ENCODE measurements around the gene FABP7. TPM values are rescaled to one million over a fixed set of nuclear protein-coding genes. Genes with fewer than 3 reads are reported as not detected.

FABP7 gene
- total and polyA plus RNA-seq, 2 donors from 2014 or later, result not detected

GRCh38 chr6:122808121-122808885, 28.8 kb downstream of the FABP7 start:
- Histone ChIP-seq H3K27me3 (ENCODE audit: control insufficient read depth, insufficient read depth, low read length) (no peaks in the 10 kb centered on the region), H3K36me3 (ENCODE audit: control insufficient read depth in 2 of 3, insufficient read depth in 3 of 3, low read length in 3 of 3) (no peaks in the 10 kb centered on the region), H3K9me3 (ENCODE audit: control insufficient read depth in 2 of 3, insufficient read depth in 1 of 3, low read length in 3 of 3) (no peaks in the 10 kb centered on the region), H3K9ac (ENCODE audit: low read length in 3 of 3) (no peak overlapping the region), H3K4me3 (ENCODE audit: low read length in 3 of 3) (no peak overlapping the region), H3K27ac (ENCODE audit: low read depth in 2 of 2, low read length in 2 of 2) (no peak overlapping the region), H3K4me1 (ENCODE audit: control insufficient read depth in 2 of 3, insufficient read depth in 2 of 3, low read depth in 1 of 3, low read length in 3 of 3) (no peaks in the 10 kb centered on the region)
- DNase-seq (no peak), FAIRE-seq (no peak)
- TF ChIP-seq, protein P1, sequence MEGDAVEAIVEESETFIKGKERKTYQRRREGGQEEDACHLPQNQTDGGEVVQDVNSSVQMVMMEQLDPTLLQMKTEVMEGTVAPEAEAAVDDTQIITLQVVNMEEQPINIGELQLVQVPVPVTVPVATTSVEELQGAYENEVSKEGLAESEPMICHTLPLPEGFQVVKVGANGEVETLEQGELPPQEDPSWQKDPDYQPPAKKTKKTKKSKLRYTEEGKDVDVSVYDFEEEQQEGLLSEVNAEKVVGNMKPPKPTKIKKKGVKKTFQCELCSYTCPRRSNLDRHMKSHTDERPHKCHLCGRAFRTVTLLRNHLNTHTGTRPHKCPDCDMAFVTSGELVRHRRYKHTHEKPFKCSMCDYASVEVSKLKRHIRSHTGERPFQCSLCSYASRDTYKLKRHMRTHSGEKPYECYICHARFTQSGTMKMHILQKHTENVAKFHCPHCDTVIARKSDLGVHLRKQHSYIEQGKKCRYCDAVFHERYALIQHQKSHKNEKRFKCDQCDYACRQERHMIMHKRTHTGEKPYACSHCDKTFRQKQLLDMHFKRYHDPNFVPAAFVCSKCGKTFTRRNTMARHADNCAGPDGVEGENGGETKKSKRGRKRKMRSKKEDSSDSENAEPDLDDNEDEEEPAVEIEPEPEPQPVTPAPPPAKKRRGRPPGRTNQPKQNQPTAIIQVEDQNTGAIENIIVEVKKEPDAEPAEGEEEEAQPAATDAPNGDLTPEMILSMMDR (IDR thresholded peaks at IDR 0.05; ENCODE audit: borderline replicate concordance, extremely low read depth, insufficient read depth), result no peak
- intact Hi-C loops (cut with DNase I), result no loop called here

DNA sequence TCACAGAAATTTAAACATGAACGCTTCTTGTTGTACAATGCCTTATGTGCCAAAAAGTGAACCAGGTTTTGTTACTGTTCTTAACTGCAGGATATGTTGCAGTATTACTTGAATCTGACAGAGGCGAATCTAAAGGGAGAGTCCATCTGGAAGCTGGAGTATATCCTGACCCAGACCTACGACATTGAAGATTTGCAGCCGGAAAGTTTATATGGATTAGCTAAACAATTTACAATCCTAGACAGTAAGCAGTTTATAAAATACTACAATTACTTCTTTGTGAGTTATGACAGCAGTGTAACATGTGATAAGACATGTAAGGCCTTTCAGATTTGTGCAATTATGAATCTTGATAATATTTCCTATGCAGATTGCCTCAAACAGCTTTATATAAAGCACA, 29.5 kb downstream of the FABP7 start:
- no peaks in the 10 kb centered on the region for H3K4me1 ChIP-seq (ENCODE audit: control insufficient read depth in 2 of 3, insufficient read depth in 2 of 3, low read depth in 1 of 3, low read length in 3 of 3)
- no peaks in the 10 kb centered on the region for H3K36me3 ChIP-seq (ENCODE audit: control insufficient read depth in 2 of 3, insufficient read depth in 3 of 3, low read length in 3 of 3)
- H3K9me3 ChIP-seq (ENCODE audit: control insufficient read depth in 2 of 3, insufficient read depth in 1 of 3, low read length in 3 of 3), result no peaks in the 10 kb centered on the region
- no peak overlapping the region for H3K4me3 ChIP-seq (ENCODE audit: low read length in 3 of 3)
- DNase-seq (no peak), FAIRE-seq (no peak)
- no peaks in the 10 kb centered on the region for H3K27me3 ChIP-seq (ENCODE audit: control insufficient read depth, insufficient read depth, low read length)
- TF ChIP-seq, protein P1 (IDR thresholded peaks at IDR 0.05; ENCODE audit: borderline replicate concordance, extremely low read depth, insufficient read depth), result no peak
- no peak overlapping the region for H3K9ac ChIP-seq (ENCODE audit: low read length in 3 of 3)
- H3K27ac ChIP-seq (ENCODE audit: low read depth in 2 of 2, low read length in 2 of 2), result no peak overlapping the region
- intact Hi-C loops (cut with DNase I), result no loop called here

DNA sequence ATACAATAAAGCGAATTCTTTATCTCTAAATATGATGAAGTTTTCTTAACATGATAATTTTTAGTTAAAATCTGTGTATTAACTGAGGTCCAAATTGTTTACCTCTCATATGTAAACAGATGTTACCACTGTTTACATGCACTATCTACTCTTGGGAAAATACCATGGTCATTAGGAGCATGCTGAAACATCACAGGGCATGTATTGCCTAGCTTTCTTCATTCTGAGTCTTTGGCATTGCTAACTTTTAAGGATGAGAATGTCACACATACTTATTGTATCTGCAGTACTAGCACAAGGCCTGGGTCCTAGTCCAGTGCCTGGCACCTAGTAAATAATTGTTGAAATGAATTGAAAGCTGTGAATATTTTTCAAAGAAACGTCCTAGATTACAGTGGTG, 30.2 kb downstream of the FABP7 start:
- TF ChIP-seq, protein P1 (IDR thresholded peaks at IDR 0.05; ENCODE audit: borderline replicate concordance, extremely low read depth, insufficient read depth), result no peak
- H3K4me3 ChIP-seq (ENCODE audit: low read length in 3 of 3), result no peak overlapping the region
- FAIRE-seq (no peak), DNase-seq (no peak)
- H3K27me3 ChIP-seq (ENCODE audit: control insufficient read depth, insufficient read depth, low read length), result no peaks in the 10 kb centered on the region
- no peaks in the 10 kb centered on the region for H3K9me3 ChIP-seq (ENCODE audit: control insufficient read depth in 2 of 3, insufficient read depth in 1 of 3, low read length in 3 of 3)
- H3K27ac ChIP-seq (ENCODE audit: low read depth in 2 of 2, low read length in 2 of 2), result no peak overlapping the region
- no peaks in the 10 kb centered on the region for H3K36me3 ChIP-seq (ENCODE audit: control insufficient read depth in 2 of 3, insufficient read depth in 3 of 3, low read length in 3 of 3)
- no peak overlapping the region for H3K9ac ChIP-seq (ENCODE audit: low read length in 3 of 3)
- no peaks in the 10 kb centered on the region for H3K4me1 ChIP-seq (ENCODE audit: control insufficient read depth in 2 of 3, insufficient read depth in 2 of 3, low read depth in 1 of 3, low read length in 3 of 3)
- intact Hi-C loops (cut with DNase I), result no loop called here

Data from kidney (tissue), 14 donors.